Fibroblast of lung (primary cell): Measurements from ENCODE around the gene OMP. TPM values are rescaled to one million over a fixed set of nuclear protein-coding genes. Genes with fewer than 3 reads are reported as not detected.

ENCODE experiments used
- DNase-seq, 2 donors: peaks; one replicate each; pipeline versions ENCODE4 v3.0.0 to v3.0.0-alpha.2; 2010; ENCODE audit warnings: low read depth in 2 of 2
- H2AFZ ChIP-seq: 2 replicates; pipeline ENCODE4 v1.5.1; 2012; ENCODE audit warnings: low read length, control low read depth, inconsistent platforms
- H3K27ac ChIP-seq: 2 replicates; pipeline ENCODE4 v1.5.1; 2011; ENCODE audit warnings: low read length, control low read depth; ENCODE audit not compliant: insufficient read depth
- H3K27me3 ChIP-seq: 2 replicates; pipeline ENCODE4 v1.5.1; 2011; ENCODE audit warnings: mild to moderate bottlenecking, low read length; ENCODE audit not compliant: control insufficient read depth, insufficient read depth
- H3K36me3 ChIP-seq: 2 replicates; pipeline ENCODE4 v1.5.1; 2011; ENCODE audit warnings: low read length; ENCODE audit not compliant: control insufficient read depth, insufficient read depth
- H3K4me1 ChIP-seq: 2 replicates; pipeline ENCODE4 v1.5.1; 2011; ENCODE audit warnings: low read length; ENCODE audit not compliant: control insufficient read depth, insufficient read depth; ENCODE audit errors: extremely low read depth
- H3K4me2 ChIP-seq: 2 replicates; pipeline ENCODE4 v1.5.1; 2011; ENCODE audit warnings: low read length, control low read depth; ENCODE audit not compliant: insufficient read depth; ENCODE audit errors: extremely low read depth
- H3K4me3 ChIP-seq, 4 experiments: fragments of 200-600 bp in 1 of 4; sonication (generic) in 1 of 4; replicated peaks in 1 of 4; 2 replicates each; pipeline ENCODE4 v1.5.1; 2011 to 2016; ENCODE audit warnings: low read length in 4 of 4, low read depth in 3 of 4, mild to moderate bottlenecking in 3 of 4, control low read depth in 2 of 4, inconsistent platforms in 1 of 4, mixed read lengths in 1 of 4; ENCODE audit not compliant: insufficient read depth in 1 of 4; ENCODE audit errors: control extremely low read depth in 1 of 4
- H3K79me2 ChIP-seq: 2 replicates; pipeline ENCODE4 v1.5.1; 2012; ENCODE audit warnings: mild to moderate bottlenecking, low read length, inconsistent platforms; ENCODE audit not compliant: control insufficient read depth, insufficient read depth
- H3K9ac ChIP-seq: 2 replicates; pipeline ENCODE4 v1.5.1; 2011; ENCODE audit warnings: mild to moderate bottlenecking, low read length, control low read depth; ENCODE audit not compliant: insufficient read depth
- H3K9me3 ChIP-seq: 2 replicates; pipeline ENCODE4 v1.5.1; 2012; ENCODE audit warnings: low read depth, low read length; ENCODE audit not compliant: control insufficient read depth, insufficient read depth
- H4K20me1 ChIP-seq: 2 replicates; pipeline ENCODE4 v1.5.1; 2011; ENCODE audit warnings: low read length; ENCODE audit not compliant: control insufficient read depth, insufficient read depth; ENCODE audit errors: extremely low read depth
- CTCF ChIP-seq, 2 donors: IDR thresholded peaks in 1 of 2; conservative IDR thresholded peaks in 1 of 2; 1 replicate in 1 of 2; 2 replicates in 1 of 2; pipeline ENCODE4 v1.5.1; 2011 to 2012; ENCODE audit warnings: low read length in 2 of 2, control low read depth in 1 of 2, inconsistent platforms in 1 of 2, low read depth in 1 of 2, mild to moderate bottlenecking in 1 of 2
- EZH2 ChIP-seq: IDR thresholded peaks from 2 replicates; pipeline ENCODE4 v1.5.1; 2012; ENCODE audit warnings: low read length, control low read depth, mild to moderate bottlenecking; ENCODE audit errors: missing control alignments
- polyA plus RNA-seq, 2 donors: library from polyadenylated mRNA; depleted of rRNA in 1 of 2; stranded (reverse) in 1 of 2; unstranded in 1 of 2; fragments of >200 nt; gene quantifications; 2 replicates each; pipeline ENCODE4 v1.2.1, GENCODE V29; 2011 to 2012; ENCODE audit warnings: missing spikeins in 1 of 2
- total RNA-seq: library from RNA; depleted of rRNA; stranded (reverse); fragments of >200 nt; gene quantifications from 2 replicates; pipeline ENCODE4 v1.2.1, GENCODE V29; 2014

OMP gene
- total and polyA plus RNA-seq, 2 donors (not counting 1 experiment from before 2014, with no cell fraction given) = 0.83 TPM; not detected in 1

- no peak for TF ChIP-seq CTCF (conservative IDR thresholded peaks at IDR 0.05 in 1 of 2, IDR thresholded peaks at IDR 0.05 in 1 of 2; ENCODE audit: low read depth in 1 of 2, low read length in 2 of 2)
- no peak for TF ChIP-seq EZH2
- DNase-seq = no peak
- Histone ChIP-seq H3K9ac (no peak overlapping the region), H4K20me1 (no peaks in the 10 kb centered on the region), H2AFZ (no peak overlapping the region), H3K79me2 (no peaks in the 10 kb centered on the region), H3K27me3 (no peaks in the 10 kb centered on the region), H3K36me3 (no peaks in the 10 kb centered on the region), H3K27ac (no peak overlapping the region), H3K4me2 (no peak overlapping the region), H3K4me3 (no peak overlapping the region), H3K4me1 (peaks cover 13% of the 10 kb centered on the region), H3K9me3 (no peaks in the 10 kb centered on the region)
Measured at GRCh38 chr11:77103319-77103718, 679 bp downstream of the OMP start.

- no peaks in the 10 kb centered on the region for H3K9me3 ChIP-seq
- no peak overlapping the region for H2AFZ ChIP-seq
- H3K27me3 ChIP-seq = no peaks in the 10 kb centered on the region
- H3K4me2 ChIP-seq = no peak overlapping the region
- H3K36me3 ChIP-seq = no peaks in the 10 kb centered on the region
- peaks cover 26% of the 10 kb centered on the region for H3K4me1 ChIP-seq
- H3K79me2 ChIP-seq = no peaks in the 10 kb centered on the region
- H3K27ac ChIP-seq = no peak overlapping the region
- no peak overlapping the region for H3K4me3 ChIP-seq
- peak in 1 of 2 donors; percentile 52 for DNase-seq
- H4K20me1 ChIP-seq = no peaks in the 10 kb centered on the region
- TF ChIP-seq CTCF (conservative IDR thresholded peaks at IDR 0.05 in 1 of 2, IDR thresholded peaks at IDR 0.05 in 1 of 2; ENCODE audit: low read depth in 1 of 2, low read length in 2 of 2) (no peak), EZH2 (no peak)
- H3K9ac ChIP-seq = no peak overlapping the region
Measured at GRCh38 chr11:77104727-77105126, 2.1 kb downstream of the OMP start.

- Histone ChIP-seq H3K4me2 (no peak overlapping the region), H2AFZ (no peak overlapping the region), H4K20me1 (no peaks in the 10 kb centered on the region), H3K79me2 (no peaks in the 10 kb centered on the region), H3K27me3 (no peaks in the 10 kb centered on the region), H3K4me1 (peaks cover 30% of the 10 kb centered on the region), H3K27ac (no peak overlapping the region), H3K9me3 (no peaks in the 10 kb centered on the region), H3K9ac (no peak overlapping the region), H3K4me3 (no peak overlapping the region), H3K36me3 (no peaks in the 10 kb centered on the region)
- TF ChIP-seq EZH2 (no peak), CTCF (conservative IDR thresholded peaks at IDR 0.05 in 1 of 2, IDR thresholded peaks at IDR 0.05 in 1 of 2; ENCODE audit: low read depth in 1 of 2, low read length in 2 of 2) (no peak)
- DNase-seq = peak in 1 of 2 donors; percentile 40
Measured at GRCh38 chr11:77106321-77106720, 3.7 kb downstream of the OMP start.
